Right forelimb (tissue), 1 donor: ENCODE results near the gene CFAP92.

Experiments used
- DNase-seq: peaks from one replicate; pipeline ENCODE4 v3.0.0-alpha.2; 2018

Gene CFAP92

GRCh38 chr3:128861491-128861890 lies 132.4 kb downstream of the CFAP92 start:
- no peak for DNase-seq
